ENCODE data around the gene KNDC1. TPM values are rescaled to one million over a fixed set of nuclear protein-coding genes. Genes with fewer than 3 reads are reported as not detected.

Gene KNDC1
- total and polyA plus RNA-seq, 2 of the 13 experiments (the other 11 are each of a cell fraction or from before 2014, with no cell fraction given), result 0.69 TPM; not detected in 1

DNA sequence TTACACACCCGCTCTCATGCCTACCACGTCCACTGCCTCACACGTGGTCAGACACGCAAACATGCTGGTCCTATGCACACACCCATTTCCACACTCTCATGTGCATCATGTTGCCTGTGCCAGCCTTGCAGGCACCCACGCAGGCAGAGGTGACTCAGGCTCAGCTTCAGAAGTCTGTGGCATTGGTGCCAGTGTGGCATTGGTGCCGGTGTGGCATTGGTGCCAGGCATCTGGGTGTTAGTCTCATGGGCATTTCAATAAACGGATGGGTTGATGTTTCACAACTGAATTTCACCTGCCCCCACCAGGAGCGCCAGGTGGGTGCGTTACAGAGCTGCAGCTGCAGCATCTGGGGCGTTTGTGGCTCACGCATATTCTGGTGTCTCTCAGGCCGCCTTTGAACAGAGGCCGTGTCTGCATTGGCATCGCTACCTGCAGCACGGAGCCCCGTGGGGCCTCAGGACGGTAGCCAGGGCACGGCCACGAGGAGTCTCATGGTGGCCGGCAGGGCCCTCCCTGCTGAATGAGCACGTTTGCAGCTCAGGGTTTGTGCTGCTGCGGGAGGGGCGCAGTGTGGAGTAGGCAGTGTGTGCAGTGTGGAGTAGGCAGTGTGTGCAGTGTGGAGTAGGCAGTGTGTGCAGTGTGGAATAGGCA is 24.7 kb downstream of the KNDC1 start:
- Histone ChIP-seq H3K4me3 (replicated peaks in 1 of 3; ENCODE audit: insufficient read depth in 1 of 3, low read depth in 2 of 3, low read length in 3 of 3) (no peak overlapping the region), H3K4me1 (ENCODE audit: insufficient read depth, low read length) (peaks cover 10% of the 10 kb centered on the region; the same call in 1 of the 2 replicates), H3K27ac (ENCODE audit: extremely low read length, insufficient read depth, low read length) (no peak overlapping the region), H3K79me2 (ENCODE audit: insufficient read depth, low read length) (no peaks in the 10 kb centered on the region), H2AFZ (ENCODE audit: low read length) (no peak overlapping the region), H4K20me1 (ENCODE audit: insufficient read depth, low read length) (no peaks in the 10 kb centered on the region), H3K27me3 (ENCODE audit: control insufficient read depth in 1 of 2, insufficient read depth in 2 of 2, low read length in 2 of 2) (peaks cover 11 to 36% of the 10 kb centered on the region in 2 experiments; a peak in 4 of 5 replicates), H3K9me3 (ENCODE audit: low read length) (no peaks in the 10 kb centered on the region), H3K4me2 (ENCODE audit: low read depth, low read length) (no peak overlapping the region), H3K9ac (ENCODE audit: insufficient read depth, low read depth, low read length) (no peak overlapping the region), H3K36me3 (replicated peaks in 1 of 2; ENCODE audit: control insufficient read depth in 1 of 2, insufficient read depth in 2 of 2, low read length in 2 of 2) (no peaks in the 10 kb centered on the region)
- ChIA-PET CTCF (ENCODE audit: low intra/inter-chr PET ratio, low total read pairs) (no interaction called here), POLR2A (no interaction called here)
- no peak for TF ChIP-seq HNRNPK (IDR thresholded peaks at IDR 0.05; ENCODE audit: low read depth, low read length, poor library complexity, severe bottlenecking)
- intact Hi-C loops (cut with micrococcal nuclease; ENCODE audit: unreplicated experiment), result no loop called here
- no peak for DNase-seq (ENCODE audit: low spot score)
- WGBS (ENCODE audit: low lambda C conversion rate), result 63% methylated on average over 16 of the region's 23 CpGs
- BruUV-seq (replicated peaks), result no TSS peak
- ATAC-seq, result no peak
- FAIRE-seq, result no peak
- in situ Hi-C loops (cut with HindIII; ENCODE audit: extremely low pct_ligation_motif_present, low pct_unique_long_range_greater_than_20kb), result no loop called here

DNA sequence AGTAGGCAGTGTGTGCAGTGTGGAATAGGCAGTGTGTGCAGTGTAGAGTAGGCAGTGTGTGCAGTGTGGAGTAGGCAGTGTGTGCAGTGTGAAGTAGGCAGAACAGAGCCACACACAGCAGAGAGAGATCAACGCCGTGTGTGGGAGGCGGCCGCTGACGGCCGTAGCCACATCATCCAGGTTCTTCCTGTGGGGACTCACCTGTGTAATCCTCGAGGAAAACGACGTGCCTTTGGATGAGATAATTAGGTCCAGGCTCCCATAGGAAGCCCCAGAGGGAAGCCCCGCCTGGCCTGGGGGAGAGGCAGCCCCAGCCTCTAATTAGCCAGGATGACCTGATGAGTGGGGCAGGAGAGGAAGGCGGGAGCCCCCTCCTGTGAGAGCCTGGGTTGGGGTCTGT is 25.4 kb downstream of the KNDC1 start:
- Histone ChIP-seq H4K20me1 (ENCODE audit: insufficient read depth, low read length) (no peaks in the 10 kb centered on the region), H3K79me2 (ENCODE audit: insufficient read depth, low read length) (no peaks in the 10 kb centered on the region), H3K9me3 (ENCODE audit: low read length) (no peaks in the 10 kb centered on the region), H3K36me3 (replicated peaks in 1 of 2; ENCODE audit: control insufficient read depth in 1 of 2, insufficient read depth in 2 of 2, low read length in 2 of 2) (no peaks in the 10 kb centered on the region), H3K4me3 (replicated peaks in 1 of 3; ENCODE audit: insufficient read depth in 1 of 3, low read depth in 2 of 3, low read length in 3 of 3) (no peak overlapping the region), H3K27me3 (ENCODE audit: control insufficient read depth in 1 of 2, insufficient read depth in 2 of 2, low read length in 2 of 2) (peaks cover 11 to 38% of the 10 kb centered on the region in 2 experiments; a peak in 4 of 5 replicates), H2AFZ (ENCODE audit: low read length) (no peak overlapping the region), H3K4me2 (ENCODE audit: low read depth, low read length) (no peak overlapping the region), H3K4me1 (ENCODE audit: insufficient read depth, low read length) (peaks cover 10% of the 10 kb centered on the region; the same call in 1 of the 2 replicates), H3K9ac (ENCODE audit: insufficient read depth, low read depth, low read length) (no peak overlapping the region), H3K27ac (ENCODE audit: extremely low read length, insufficient read depth, low read length) (no peak overlapping the region)
- ChIA-PET CTCF (ENCODE audit: low intra/inter-chr PET ratio, low total read pairs) (no interaction called here), POLR2A (no interaction called here)
- DNase-seq (ENCODE audit: low spot score) (no peak), FAIRE-seq (no peak), ATAC-seq (no peak)
- 11% methylated on average over 11 of the region's 11 CpGs for WGBS (ENCODE audit: low lambda C conversion rate)
- intact Hi-C loops (cut with micrococcal nuclease; ENCODE audit: unreplicated experiment), result no loop called here
- no TSS peak for BruUV-seq (replicated peaks)
- in situ Hi-C loops (cut with HindIII; ENCODE audit: extremely low pct_ligation_motif_present, low pct_unique_long_range_greater_than_20kb), result no loop called here
- TF ChIP-seq SMARCC2 (IDR thresholded peaks at IDR 0.05), result no peak
- TF ChIP-seq ZNF777 (CRISPR knock-in tag; IDR thresholded peaks at IDR 0.05), result no peak
- TF ChIP-seq MTA3 (CRISPR knock-in tag; IDR thresholded peaks at IDR 0.05), result no peak
- TF ChIP-seq MED8 (CRISPR knock-in tag; IDR thresholded peaks at IDR 0.05; ENCODE audit: insufficient replicate concordance), result no peak
- no peak for TF ChIP-seq TARDBP (CRISPR knock-in tag; IDR thresholded peaks at IDR 0.05)
- TF ChIP-seq RNF219 (CRISPR knock-in tag; IDR thresholded peaks at IDR 0.05), result no peak
- no peak for TF ChIP-seq ATM (IDR thresholded peaks at IDR 0.05; ENCODE audit: borderline replicate concordance)
- no peak for TF ChIP-seq GPN1 (CRISPR knock-in tag; IDR thresholded peaks at IDR 0.05; ENCODE audit: borderline replicate concordance)
- TF ChIP-seq ZNF510 (CRISPR knock-in tag; IDR thresholded peaks at IDR 0.05; ENCODE audit: low read depth), result no peak
- TF ChIP-seq SP1 (IDR thresholded peaks at IDR 0.05), result no peak
- TF ChIP-seq SP1 (CRISPR knock-in tag; IDR thresholded peaks at IDR 0.05), result no peak
- TF ChIP-seq ZFYVE20 (CRISPR knock-in tag; IDR thresholded peaks at IDR 0.05; ENCODE audit: borderline replicate concordance, low read depth), result no peak
- TF ChIP-seq HES4 (CRISPR knock-in tag; IDR thresholded peaks at IDR 0.05; ENCODE audit: borderline replicate concordance), result no peak
- TF ChIP-seq, protein P1, sequence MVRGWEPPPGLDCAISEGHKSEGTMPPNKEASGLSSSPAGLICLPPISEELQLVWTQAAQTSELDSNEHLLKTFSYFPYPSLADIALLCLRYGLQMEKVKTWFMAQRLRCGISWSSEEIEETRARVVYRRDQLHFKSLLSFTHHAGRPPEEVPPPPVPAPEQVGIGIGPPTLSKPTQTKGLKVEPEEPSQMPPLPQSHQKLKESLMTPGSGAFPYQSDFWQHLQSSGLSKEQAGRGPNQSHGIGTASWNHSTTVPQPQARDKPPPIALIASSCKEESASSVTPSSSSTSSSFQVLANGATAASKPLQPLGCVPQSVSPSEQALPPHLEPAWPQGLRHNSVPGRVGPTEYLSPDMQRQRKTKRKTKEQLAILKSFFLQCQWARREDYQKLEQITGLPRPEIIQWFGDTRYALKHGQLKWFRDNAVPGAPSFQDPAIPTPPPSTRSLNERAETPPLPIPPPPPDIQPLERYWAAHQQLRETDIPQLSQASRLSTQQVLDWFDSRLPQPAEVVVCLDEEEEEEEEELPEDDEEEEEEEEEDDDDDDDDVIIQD (CRISPR knock-in tag; IDR thresholded peaks at IDR 0.05; ENCODE audit: low read depth), result no peak
- TF ChIP-seq SALL2 (CRISPR knock-in tag; IDR thresholded peaks at IDR 0.05), result no peak
- TF ChIP-seq CBX5 (CRISPR knock-in tag; IDR thresholded peaks at IDR 0.05; ENCODE audit: borderline replicate concordance), result no peak

Data from HepG2 (cell line).